Neutrophil (primary cell): ENCODE results near the gene TMEM53.

ENCODE experiments used
- H3K27ac ChIP-seq: fragments of 200-600 bp; sonication (generic); 2 replicates; pipeline ENCODE4 v1.5.1; 2016; ENCODE audit warnings: mild to moderate bottlenecking, moderate library complexity
- H3K27me3 ChIP-seq: fragments of 200-600 bp; sonication (generic); 2 replicates; pipeline ENCODE4 v1.6.0; 2016; ENCODE audit warnings: mild to moderate bottlenecking
- H3K36me3 ChIP-seq: fragments of 200-600 bp; sonication (generic); 2 replicates; pipeline ENCODE4 v1.5.1; 2017
- H3K4me1 ChIP-seq, 2 experiments: fragments of 200-600 bp in 1 of 2; sonication (generic) in 1 of 2; 1 replicate in 1 of 2; 2 replicates in 1 of 2; pipeline versions ENCODE4 v1.5.1 to v1.6.1; 2013 to 2016; ENCODE audit warnings: low read depth in 1 of 2, low read length in 1 of 2, mild to moderate bottlenecking in 1 of 2, moderate library complexity in 1 of 2; ENCODE audit not compliant: control insufficient read depth in 1 of 2, insufficient read depth in 1 of 2
- H3K4me3 ChIP-seq, 2 experiments: fragments of 200-600 bp in 1 of 2; sonication (generic) in 1 of 2; 1 replicate in 1 of 2; 2 replicates in 1 of 2; pipeline ENCODE4 v1.5.1; 2013 to 2016; ENCODE audit warnings: low read depth in 1 of 2, low read length in 1 of 2, mild to moderate bottlenecking in 1 of 2, moderate library complexity in 1 of 2
- H3K9me3 ChIP-seq: fragments of 200-600 bp; sonication (generic); 2 replicates; pipeline ENCODE4 v1.5.1; 2016
- TF ChIP-seq, protein P1 (sequence below): fragments of 200-600 bp; sonication (generic); IDR thresholded peaks from 2 replicates; pipeline ENCODE4 v1.5.1; 2016; ENCODE audit warnings: antibody characterized with exemption

TMEM53 gene

DNA sequence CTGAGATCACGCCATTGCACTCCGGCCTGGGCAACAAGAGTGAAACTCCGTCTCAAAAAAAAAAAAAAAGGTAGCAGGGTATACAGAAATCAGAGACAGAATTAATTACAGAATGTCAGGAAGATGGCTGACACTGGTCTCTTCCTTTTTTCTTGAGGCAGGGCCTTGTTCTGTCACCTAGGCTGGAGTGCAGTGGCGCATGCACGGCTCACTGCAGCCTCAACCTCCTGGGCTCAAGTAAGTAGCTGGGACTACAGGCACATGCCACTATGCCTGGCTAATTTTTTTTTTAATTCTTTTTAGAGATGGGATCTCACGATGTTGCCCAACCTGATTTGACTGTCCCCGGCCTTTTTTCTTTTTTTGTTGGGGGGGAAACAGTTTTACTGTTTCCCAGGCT, 40.3 kb upstream of the TMEM53 start:
- H3K4me1 ChIP-seq, result peaks cover 7 to 9% of the 10 kb centered on the region in 2 experiments
- no peaks in the 10 kb centered on the region for H3K36me3 ChIP-seq
- no peaks in the 10 kb centered on the region for H3K27me3 ChIP-seq
- TF ChIP-seq, protein P1, sequence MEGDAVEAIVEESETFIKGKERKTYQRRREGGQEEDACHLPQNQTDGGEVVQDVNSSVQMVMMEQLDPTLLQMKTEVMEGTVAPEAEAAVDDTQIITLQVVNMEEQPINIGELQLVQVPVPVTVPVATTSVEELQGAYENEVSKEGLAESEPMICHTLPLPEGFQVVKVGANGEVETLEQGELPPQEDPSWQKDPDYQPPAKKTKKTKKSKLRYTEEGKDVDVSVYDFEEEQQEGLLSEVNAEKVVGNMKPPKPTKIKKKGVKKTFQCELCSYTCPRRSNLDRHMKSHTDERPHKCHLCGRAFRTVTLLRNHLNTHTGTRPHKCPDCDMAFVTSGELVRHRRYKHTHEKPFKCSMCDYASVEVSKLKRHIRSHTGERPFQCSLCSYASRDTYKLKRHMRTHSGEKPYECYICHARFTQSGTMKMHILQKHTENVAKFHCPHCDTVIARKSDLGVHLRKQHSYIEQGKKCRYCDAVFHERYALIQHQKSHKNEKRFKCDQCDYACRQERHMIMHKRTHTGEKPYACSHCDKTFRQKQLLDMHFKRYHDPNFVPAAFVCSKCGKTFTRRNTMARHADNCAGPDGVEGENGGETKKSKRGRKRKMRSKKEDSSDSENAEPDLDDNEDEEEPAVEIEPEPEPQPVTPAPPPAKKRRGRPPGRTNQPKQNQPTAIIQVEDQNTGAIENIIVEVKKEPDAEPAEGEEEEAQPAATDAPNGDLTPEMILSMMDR, result no peak
- H3K9me3 ChIP-seq, result no peaks in the 10 kb centered on the region
- H3K27ac ChIP-seq, result peak overlapping the region; percentile 33
- no peak overlapping the region for H3K4me3 ChIP-seq

DNA sequence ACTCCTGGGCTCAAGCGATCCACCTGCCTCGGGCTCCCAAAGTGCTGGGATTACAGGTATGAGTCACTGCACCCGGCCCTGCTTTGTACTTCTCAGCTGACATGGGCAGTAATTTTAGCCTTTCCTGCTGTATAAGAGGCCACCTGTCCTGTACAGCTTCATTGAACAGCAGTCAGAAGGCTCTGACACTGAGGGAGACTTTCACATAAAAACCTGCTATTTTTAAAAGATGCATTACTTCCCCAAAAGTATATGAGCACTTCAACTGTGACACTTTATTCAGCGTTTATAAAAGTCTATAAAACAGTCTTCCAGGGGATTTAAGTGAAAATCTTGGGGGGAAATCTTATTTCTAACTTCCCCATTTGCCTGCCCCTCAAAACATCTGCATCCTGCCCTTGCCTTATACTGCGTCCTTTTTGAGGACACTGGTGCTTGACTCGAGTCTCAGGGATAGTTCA, 39.1 kb upstream of the TMEM53 start:
- Histone ChIP-seq H3K4me3 (no peak overlapping the region), H3K4me1 (peaks cover 7 to 10% of the 10 kb centered on the region in 2 experiments), H3K9me3 (no peaks in the 10 kb centered on the region), H3K27ac (no peak overlapping the region), H3K36me3 (no peaks in the 10 kb centered on the region), H3K27me3 (no peaks in the 10 kb centered on the region)
- TF ChIP-seq, protein P1, result no peak

DNA sequence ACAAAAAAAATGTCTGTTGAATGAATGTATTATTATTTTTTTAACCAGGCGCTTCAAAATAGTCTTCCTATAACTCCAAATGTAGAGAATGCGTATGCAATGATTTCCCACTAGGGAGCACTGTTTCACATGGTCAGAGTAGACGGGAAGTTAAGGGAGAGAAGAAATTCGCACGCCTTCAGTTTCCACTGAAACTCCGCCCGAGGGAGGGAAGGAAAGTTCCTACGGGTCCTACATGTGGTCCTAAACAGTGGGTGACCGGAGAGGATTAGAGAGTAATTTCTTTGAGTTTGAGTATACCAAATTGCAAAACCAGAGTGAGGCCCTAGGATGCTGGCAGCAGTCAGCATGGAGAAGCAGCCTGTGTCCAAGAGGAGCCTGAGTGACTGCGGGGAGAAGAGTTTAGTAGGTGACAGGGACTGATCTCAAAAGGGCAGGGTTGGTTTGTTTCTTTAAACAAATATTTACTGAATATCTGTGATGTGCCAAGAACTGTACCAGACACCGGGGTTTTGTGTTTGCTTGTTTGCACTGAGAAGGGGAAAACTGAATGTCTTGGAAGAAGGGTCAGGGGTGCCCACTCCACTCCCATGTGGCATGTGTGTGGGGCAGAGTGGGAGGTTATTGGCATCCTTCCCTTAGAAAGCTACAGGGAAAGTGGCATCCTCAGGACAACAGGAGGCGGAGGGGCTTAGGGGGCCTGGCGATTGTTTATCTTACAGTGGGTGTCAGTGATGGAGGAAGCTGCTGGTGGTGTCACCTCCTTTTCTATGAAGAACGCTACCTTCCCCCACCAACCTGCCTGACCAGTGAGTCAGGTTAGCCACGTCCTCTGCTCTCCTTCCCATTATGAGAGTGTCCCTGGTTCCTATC, 33.9 kb upstream of the TMEM53 start:
- Histone ChIP-seq H3K4me3 (no peak overlapping the region), H3K36me3 (no peaks in the 10 kb centered on the region), H3K27me3 (no peaks in the 10 kb centered on the region), H3K27ac (no peak overlapping the region), H3K9me3 (no peaks in the 10 kb centered on the region), H3K4me1 (peaks cover 4 to 5% of the 10 kb centered on the region in 2 experiments)
- TF ChIP-seq, protein P1, result peak; percentile 64

DNA sequence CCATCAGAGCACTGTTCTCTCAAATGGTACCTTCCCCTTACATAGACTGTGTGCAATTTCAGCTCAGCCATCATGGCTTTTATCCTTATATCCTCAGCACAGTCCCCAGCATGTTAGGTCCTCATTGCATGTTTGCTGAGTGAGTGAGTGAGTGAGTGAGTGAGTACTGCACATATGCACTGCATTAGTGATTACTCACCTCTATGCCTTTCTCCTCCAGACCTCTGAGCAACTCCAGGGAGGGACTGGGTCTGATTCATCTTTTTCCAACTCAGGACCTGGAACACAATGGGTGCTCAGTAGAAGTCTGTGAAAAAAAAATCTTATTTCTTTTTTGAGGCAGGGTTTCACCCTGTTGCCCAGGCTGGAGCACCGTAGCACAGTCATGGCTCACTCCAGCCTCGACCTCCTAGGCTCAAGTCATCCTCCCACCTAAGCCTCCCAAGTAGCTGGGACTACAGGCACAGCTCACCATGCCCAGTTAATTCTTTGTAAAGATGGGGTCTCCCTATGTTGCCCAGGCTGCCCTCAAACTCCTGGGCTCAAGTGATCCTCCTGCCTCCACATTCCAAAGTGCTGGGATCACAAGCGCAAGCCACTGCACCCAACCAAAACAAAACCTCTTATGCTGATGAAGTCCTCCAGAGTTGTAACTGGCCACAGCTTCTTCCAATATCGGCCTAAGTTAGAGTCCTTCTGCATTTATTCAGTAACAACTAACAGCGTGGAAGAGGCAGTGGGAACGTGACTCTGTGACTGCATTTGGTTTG, 33.0 kb upstream of the TMEM53 start:
- TF ChIP-seq, protein P1, result no peak
- Histone ChIP-seq H3K27ac (no peak overlapping the region), H3K27me3 (no peaks in the 10 kb centered on the region), H3K4me1 (peaks cover 4 to 5% of the 10 kb centered on the region in 2 experiments), H3K9me3 (no peaks in the 10 kb centered on the region), H3K4me3 (no peak overlapping the region), H3K36me3 (no peaks in the 10 kb centered on the region)

DNA sequence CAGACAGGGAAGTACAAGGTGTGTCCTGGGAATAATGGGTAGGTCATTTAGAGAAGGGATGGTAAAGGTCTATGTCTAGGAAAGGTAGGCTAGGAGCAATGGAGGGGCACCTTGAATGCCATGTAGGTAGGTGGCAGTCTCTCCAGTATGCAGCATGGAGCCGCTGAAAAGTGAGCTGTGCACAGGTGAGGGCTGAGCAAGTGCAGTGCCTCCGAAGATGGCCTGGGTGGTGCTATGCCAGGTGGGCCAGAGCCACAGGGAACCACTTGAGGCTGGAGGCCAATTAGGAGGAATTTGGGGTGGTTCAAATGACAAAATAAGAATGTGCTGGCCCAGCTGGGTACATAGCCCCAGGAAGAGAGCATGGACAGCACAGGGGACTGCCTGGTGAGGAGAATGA, 31.7 kb upstream of the TMEM53 start:
- Histone ChIP-seq H3K4me1 (peaks cover 4 to 5% of the 10 kb centered on the region in 2 experiments), H3K27me3 (no peaks in the 10 kb centered on the region), H3K27ac (no peak overlapping the region), H3K4me3 (no peak overlapping the region), H3K9me3 (no peaks in the 10 kb centered on the region), H3K36me3 (no peaks in the 10 kb centered on the region)
- TF ChIP-seq, protein P1, result no peak
